ENCODE data around the gene ANKRD28.
"Not testable (repeated sequence)": the region's sequence is repeated elsewhere in the genome, so short reads cannot be mapped to it uniquely, and the experiment has no call there.

Gene ANKRD28

GRCh38 chr3:15743587-15744009, 54.2 kb downstream of the ANKRD28 start:
- TF ChIP-seq ZFX (IDR thresholded peaks at IDR 0.05): no peak
- TF ChIP-seq, protein P1, sequence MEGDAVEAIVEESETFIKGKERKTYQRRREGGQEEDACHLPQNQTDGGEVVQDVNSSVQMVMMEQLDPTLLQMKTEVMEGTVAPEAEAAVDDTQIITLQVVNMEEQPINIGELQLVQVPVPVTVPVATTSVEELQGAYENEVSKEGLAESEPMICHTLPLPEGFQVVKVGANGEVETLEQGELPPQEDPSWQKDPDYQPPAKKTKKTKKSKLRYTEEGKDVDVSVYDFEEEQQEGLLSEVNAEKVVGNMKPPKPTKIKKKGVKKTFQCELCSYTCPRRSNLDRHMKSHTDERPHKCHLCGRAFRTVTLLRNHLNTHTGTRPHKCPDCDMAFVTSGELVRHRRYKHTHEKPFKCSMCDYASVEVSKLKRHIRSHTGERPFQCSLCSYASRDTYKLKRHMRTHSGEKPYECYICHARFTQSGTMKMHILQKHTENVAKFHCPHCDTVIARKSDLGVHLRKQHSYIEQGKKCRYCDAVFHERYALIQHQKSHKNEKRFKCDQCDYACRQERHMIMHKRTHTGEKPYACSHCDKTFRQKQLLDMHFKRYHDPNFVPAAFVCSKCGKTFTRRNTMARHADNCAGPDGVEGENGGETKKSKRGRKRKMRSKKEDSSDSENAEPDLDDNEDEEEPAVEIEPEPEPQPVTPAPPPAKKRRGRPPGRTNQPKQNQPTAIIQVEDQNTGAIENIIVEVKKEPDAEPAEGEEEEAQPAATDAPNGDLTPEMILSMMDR (conservative IDR thresholded peaks at IDR 0.05): no peak
- H3K27ac ChIP-seq: no peak overlapping the region

DNA sequence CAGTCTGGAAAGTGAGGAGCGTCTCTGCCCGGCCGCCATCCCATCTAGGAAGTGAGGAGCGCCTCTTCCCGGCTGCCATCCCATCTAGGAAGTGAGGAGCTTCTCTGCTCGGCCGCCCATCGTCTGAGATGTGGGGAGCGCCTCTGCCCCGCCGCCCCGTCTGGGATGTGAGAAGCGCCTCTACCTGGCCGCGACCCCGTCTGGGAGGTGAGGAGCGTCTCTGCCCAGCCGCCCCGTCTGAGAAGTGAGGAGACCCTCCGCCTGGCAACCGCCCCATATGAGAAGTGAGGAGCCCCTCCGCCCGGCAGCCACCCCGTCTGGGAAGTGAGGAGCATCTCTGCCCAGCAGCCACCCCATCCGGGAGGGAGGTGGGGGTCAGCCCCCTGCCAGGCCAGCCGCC, 55.5 kb downstream of the ANKRD28 start:
- H3K27ac ChIP-seq: not testable (repeated sequence)

- H3K27ac ChIP-seq: not testable (repeated sequence)
Measured at GRCh38 chr3:15738616-15739005, 59.2 kb downstream of the ANKRD28 start.

GRCh38 chr3:15731024-15731423, 66.8 kb downstream of the ANKRD28 start:
- TF ChIP-seq ZFX (IDR thresholded peaks at IDR 0.05): no peak

DNA sequence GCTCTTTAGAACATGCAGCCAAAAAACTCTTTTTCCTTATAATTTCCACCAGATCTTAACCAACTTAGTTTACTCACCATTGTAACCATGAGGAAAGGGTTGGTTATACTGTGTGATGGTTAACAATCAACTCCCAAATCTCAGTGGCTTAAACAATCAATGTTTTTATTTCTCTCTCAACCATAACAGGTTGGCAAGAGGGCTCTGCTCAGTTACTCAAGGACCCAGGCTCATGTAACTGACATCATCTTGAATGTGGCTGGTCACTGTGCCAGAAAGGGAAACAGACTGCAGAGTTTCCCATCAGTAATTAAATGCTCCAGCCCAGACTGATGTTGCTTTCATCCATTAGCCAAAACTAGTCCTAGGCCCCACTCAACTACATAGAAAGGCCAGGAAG, 69.0 kb downstream of the ANKRD28 start:
- TF ChIP-seq ZFX (IDR thresholded peaks at IDR 0.05): no peak
- TF ChIP-seq, protein P1 (conservative IDR thresholded peaks at IDR 0.05): no peak
- H3K27ac ChIP-seq: no peak overlapping the region

More at GRCh38 chr3:15731024-15731423, 66.8 kb downstream of the ANKRD28 start:
- H3K27ac ChIP-seq: no peak overlapping the region

- no peak for TF ChIP-seq ZFX (IDR thresholded peaks at IDR 0.05)
- TF ChIP-seq, protein P1 (conservative IDR thresholded peaks at IDR 0.05): no peak
- H3K27ac ChIP-seq: no peak overlapping the region
Measured at GRCh38 chr3:15726881-15727280, 70.9 kb downstream of the ANKRD28 start.

DNA sequence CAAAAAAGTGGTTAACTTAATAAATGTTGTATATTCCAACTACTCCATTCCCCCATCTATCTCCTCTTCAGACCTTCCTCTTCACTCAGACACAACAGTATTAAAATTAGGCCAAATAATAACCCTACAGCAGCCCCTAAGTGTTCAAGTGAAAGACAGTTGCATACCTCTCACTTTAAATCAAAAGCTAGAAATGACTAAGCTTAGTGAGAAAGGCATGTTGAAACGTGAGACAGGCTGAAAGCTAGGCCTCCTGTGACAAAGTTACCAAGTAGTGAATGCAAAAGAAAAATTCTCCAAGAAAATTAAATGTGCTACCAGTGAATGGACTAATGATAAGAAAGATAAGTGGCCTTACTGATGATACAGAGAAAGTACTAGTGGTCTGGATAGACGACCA, 71.7 kb downstream of the ANKRD28 start:
- no peak overlapping the region for H3K27ac ChIP-seq
- TF ChIP-seq ZFX (IDR thresholded peaks at IDR 0.05): no peak
- TF ChIP-seq, protein P1 (conservative IDR thresholded peaks at IDR 0.05): no peak

GRCh38 chr3:15724446-15724845, 73.3 kb downstream of the ANKRD28 start:
- TF ChIP-seq ZFX (IDR thresholded peaks at IDR 0.05): no peak
- TF ChIP-seq, protein P1 (conservative IDR thresholded peaks at IDR 0.05): no peak
- no peak overlapping the region for H3K27ac ChIP-seq

DNA sequence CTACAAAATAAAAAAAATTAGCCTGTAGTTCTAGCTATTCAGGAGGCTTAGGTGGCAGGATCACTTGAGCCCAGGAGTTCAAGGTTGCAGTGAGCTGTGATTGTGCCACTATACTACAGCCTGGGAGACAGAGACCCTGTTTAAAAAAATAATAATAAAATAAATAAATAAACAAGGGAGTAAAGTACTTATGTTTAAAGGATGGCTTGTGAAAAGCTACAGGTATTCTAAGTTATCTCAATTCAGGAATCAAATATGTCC, 74.2 kb downstream of the ANKRD28 start:
- TF ChIP-seq, protein P1 (conservative IDR thresholded peaks at IDR 0.05): no peak
- TF ChIP-seq ZFX (IDR thresholded peaks at IDR 0.05): no peak
- no peak overlapping the region for H3K27ac ChIP-seq

All from C4-2B (cell line).